Stimulated activated CD4-positive, alpha-beta T cell treated with anti-CD3 and anti-CD28 coated beads, Interleukin-4, amount 100 ng/mL, for 1 hour (primary cell): ENCODE results near the gene SSB.
"Not testable (repeated sequence)": the region's sequence is repeated elsewhere in the genome, so short reads cannot be mapped to it uniquely, and the experiment has no call there.

Experiments used
- DNase-seq: peaks from one replicate; pipeline ENCODE4 v3.0.0-alpha.2; 2020

The SSB gene

GRCh38 chr2:169798718-169799592 lies at the start of gene SSB:
SSB (plus strand) TSS chr2:169798871; CDS start chr2:169800961, 2,090 bp downstream.
- peak; percentile 96 for DNase-seq

GRCh38 chr2:169752752-169753151 lies 45.9 kb upstream of the SSB start:
- no peak for DNase-seq

GRCh38 chr2:169755083-169755870 lies 43.4 kb upstream of the SSB start:
- no peak for DNase-seq

- DNase-seq = no peak
Measured at GRCh38 chr2:169756342-169756741, 42.3 kb upstream of the SSB start.

GRCh38 chr2:169757356-169757755 lies 41.3 kb upstream of the SSB start:
- DNase-seq = no peak

- DNase-seq = no peak
Measured at GRCh38 chr2:169757778-169758177, 40.9 kb upstream of the SSB start.

GRCh38 chr2:169759987-169760386 lies 38.7 kb upstream of the SSB start:
- DNase-seq = no peak

DNA sequence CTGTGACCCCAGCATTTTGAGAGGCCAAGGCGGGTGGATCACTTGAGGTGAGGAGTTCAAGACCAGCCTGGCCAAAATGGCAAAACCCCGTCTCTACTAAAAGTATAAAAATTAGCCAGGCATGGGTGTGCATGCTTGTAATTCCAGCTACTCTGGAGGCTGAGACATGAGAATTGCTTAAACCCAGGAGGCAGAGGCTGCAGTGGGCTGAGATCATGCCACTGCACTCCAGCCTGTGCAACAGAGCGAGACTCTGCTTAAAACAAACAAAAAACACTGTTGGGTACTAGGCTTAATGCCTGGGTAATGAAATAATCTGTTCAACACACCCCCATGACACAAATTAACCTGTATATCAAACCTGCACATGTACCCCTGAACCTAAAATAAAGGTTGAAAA lies 37.9 kb upstream of the SSB start:
- not testable (repeated sequence) for DNase-seq

DNA sequence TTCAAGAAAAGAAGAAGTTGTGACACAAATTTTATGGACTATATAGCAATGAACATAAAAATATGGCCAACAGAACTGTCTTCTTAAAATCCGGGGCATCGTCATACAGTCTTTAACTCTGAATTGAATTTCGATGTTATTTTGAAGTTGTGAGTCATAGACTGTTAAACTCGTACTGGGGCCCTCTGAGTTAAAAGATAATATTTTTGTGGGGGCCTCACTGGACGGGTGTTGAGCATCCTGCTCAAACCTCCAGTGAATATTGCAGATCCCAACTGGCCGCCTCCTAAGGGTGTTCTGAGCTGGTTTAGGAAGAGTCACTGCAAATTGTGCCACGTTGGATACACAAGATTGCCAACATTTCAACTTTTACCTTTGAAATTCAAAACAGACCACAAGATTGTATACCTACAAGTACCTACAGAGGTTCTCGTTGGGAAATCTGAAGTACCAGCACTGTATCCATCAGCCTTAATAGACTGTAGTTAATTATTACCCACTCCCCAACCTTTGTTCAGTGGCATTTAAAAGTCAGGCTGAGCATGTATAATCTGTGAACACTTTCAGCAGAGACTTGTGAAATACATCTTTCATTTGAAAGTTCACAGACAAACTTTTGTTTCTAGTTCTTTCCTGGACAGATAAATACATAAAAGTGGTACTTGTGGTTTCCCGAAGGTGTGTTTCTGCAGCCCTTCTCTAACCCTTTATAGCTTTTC lies 37.3 kb upstream of the SSB start:
- DNase-seq = no peak

GRCh38 chr2:169761970-169762292 lies 36.7 kb upstream of the SSB start:
- no peak for DNase-seq

DNA sequence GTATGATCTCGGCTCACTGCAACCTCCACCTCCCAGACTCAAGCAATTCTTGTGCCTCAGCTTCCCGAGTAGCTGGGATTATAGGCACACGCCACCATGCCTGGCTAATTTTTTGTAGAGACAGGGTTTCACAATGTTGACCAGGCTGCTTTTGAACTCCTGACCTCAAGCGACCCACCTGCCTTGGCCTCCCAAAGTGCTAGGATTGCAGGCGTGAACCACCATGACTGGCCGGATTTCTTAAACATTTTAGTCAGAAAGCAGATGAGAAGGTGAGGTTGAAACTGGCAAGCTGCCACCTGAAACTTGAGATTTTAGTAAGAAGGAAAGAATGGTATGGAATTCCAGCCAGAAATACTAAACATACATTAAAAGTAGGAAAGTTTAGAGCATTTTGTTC lies 33.1 kb upstream of the SSB start:
- DNase-seq = no peak

DNA sequence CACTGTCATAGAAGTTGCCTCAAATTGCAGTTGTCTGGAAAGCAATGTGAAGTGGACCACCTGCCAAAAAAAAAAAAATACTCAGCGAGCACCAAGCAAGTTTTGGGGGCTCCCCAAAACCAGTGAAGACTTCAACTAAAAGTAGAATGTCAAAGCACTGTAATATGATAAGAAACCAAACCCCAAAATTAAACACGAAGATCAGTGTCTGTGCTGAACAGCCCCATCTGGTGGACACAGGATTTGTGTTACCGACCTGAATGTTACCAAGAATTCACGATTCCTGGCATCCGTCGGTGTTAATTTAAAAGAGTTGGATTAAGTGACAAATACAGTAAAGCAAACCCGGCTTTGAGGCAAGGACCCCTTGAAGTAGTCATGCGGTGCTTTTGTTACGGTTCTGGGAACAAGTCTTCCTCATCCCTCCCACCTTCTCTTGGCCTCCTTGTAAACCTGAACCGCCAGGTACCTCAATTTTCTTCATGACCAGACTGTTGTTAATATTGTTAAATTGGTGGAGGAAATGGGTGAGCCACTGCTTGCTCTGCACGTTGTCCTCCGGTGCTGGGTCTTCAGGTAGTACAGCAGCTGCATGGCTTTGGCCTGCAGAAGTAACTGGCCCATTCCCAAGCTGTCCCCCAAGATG lies 31.3 kb upstream of the SSB start:
- peak; percentile 45 for DNase-seq

GRCh38 chr2:169768262-169768995 lies 30.2 kb upstream of the SSB start:
- DNase-seq = peak; percentile 41

DNA sequence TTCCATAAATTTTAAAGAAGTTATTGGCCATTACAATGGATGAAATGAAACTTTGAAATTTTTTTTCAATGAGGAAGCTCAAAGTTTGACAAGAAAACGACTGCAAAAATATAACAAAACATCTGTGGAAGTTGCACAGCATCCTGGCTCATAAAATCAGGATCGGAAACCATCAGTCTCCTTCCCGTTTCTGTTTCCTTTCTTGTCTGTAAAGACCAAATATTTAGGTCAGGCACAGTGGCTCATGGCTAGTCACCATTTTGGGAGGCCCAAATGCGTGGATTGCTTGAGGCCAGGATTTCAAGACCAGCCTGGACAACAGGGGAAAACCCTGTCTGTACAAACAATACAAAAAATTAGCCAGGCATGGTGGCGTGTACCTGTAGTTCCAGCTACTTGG lies 27.6 kb upstream of the SSB start:
- no peak for DNase-seq

- DNase-seq = no peak
Measured at GRCh38 chr2:169771612-169772011, 27.1 kb upstream of the SSB start.

DNA sequence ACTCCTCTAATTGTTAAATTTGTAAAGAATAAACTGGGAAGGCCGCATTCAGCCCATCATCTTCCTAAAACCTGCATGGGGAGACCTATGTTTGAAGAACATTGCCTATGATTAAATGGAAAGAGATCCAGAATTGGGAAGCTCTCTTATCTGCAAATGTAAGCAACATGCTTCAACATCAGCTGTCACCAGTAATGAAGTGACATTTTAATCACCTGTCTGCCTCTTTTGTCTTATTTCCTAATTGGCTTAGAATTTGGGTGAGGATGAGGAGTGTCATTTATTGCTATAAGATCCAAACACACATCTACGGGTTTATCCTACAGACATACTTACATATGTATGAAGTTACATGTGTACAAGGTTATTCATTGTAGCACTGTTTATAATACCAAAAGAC lies 26.0 kb upstream of the SSB start:
- no peak for DNase-seq

DNA sequence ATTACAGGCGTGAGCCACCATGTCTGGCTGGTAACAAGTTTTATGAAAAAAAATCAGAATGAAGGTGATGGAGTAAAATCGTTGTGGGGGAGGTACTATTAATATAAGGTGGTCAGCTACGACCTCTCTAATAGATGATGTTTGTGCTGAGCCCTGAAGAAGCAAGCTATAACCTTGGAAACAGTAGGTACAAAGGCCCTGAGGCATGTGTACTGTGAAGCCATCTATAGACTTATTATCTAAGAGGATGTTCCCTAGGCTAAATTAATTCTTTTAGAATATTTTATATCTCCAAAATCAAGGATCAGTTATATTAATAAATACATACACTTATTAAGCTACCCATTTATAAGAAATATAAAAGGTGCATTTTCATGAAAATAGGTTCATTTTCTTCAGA lies 23.3 kb upstream of the SSB start:
- no peak for DNase-seq

- DNase-seq = no peak
Measured at GRCh38 chr2:169775765-169776164, 22.9 kb upstream of the SSB start.

- no peak for DNase-seq
Measured at GRCh38 chr2:169776252-169776761, 22.4 kb upstream of the SSB start.

DNA sequence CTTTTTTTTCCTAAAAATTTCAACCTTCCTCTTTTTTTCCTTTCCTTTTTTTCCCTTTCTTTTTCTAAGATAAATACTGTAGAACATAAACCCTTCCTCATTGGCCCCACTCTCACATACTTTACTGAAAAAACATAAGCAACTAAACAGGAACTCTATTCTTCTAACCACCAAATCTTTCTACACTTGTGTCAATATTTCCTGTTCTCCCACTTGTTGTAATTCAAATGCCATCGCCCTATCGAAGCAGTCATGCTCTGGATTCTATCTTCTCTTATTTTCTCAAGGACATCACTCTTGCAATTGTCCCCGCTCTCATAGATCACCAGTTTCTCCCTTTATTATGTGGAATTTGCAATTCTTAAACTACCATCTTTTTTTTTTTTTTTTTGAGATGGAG lies 20.2 kb upstream of the SSB start:
- no peak for DNase-seq

DNA sequence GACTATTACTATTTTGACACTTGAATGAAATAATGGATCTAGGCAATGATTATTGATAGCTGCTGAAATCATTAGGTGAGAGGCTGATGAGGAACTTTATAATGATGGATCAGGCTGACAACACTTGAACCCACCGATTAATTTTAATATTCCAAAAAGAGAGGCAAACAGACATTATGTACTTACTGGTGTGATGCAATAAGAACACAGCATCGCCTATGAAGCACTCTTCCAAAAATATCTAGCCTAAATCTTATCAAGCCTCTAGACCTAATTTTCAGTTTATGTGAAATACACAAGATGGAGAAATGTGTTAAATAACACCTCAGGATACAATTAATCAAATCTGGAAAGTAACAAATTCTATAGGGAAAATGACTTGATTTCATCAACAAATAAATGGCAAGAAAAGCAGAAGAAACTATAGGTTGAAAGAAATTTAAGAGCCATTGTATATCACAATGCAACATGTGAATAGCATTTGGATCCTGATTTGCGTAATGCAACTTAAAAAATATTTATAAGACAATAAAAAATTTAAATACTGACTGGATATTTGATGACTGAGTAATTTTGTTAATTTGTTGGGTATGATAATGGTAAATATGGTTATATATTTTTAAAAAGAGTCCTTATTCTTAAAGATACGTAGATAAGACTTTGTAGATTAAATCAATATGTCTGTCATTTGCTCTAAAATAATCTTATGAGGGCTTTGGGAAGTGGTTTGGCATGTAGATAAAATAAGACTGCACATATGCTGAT lies 17.2 kb upstream of the SSB start:
- no peak for DNase-seq
